ENCODE results near the gene BMPER.

BMPER gene

GRCh38 chr7:34080513-34080912 is 175.2 kb downstream of the BMPER start:
- TF ChIP-seq CTCF (IDR thresholded peaks at IDR 0.05): no peak

- no peak for TF ChIP-seq CTCF (IDR thresholded peaks at IDR 0.05)
Measured at GRCh38 chr7:34081935-34082334, 176.6 kb downstream of the BMPER start.

GRCh38 chr7:34083440-34083839 is 178.1 kb downstream of the BMPER start:
- no peak for TF ChIP-seq CTCF (IDR thresholded peaks at IDR 0.05)

GRCh38 chr7:34084651-34085050 is 179.3 kb downstream of the BMPER start:
- no peak for TF ChIP-seq CTCF (IDR thresholded peaks at IDR 0.05)

GRCh38 chr7:34086064-34086463 is 180.7 kb downstream of the BMPER start:
- TF ChIP-seq CTCF (IDR thresholded peaks at IDR 0.05): no peak

GRCh38 chr7:34086981-34087380 is 181.6 kb downstream of the BMPER start:
- no peak for TF ChIP-seq CTCF (IDR thresholded peaks at IDR 0.05)

- TF ChIP-seq CTCF (IDR thresholded peaks at IDR 0.05): peak; percentile 40
Measured at GRCh38 chr7:34087892-34088891, 182.9 kb downstream of the BMPER start.

All from LNCAP (cell line).